Measurements from ENCODE around the gene PIP5K1A. TPM values are rescaled to one million over a fixed set of nuclear protein-coding genes. Genes with fewer than 3 reads are reported as not detected.

PIP5K1A gene
- total RNA-seq, 2 experiments from 2014 or later: 78.6 to 84.3 TPM

DNA sequence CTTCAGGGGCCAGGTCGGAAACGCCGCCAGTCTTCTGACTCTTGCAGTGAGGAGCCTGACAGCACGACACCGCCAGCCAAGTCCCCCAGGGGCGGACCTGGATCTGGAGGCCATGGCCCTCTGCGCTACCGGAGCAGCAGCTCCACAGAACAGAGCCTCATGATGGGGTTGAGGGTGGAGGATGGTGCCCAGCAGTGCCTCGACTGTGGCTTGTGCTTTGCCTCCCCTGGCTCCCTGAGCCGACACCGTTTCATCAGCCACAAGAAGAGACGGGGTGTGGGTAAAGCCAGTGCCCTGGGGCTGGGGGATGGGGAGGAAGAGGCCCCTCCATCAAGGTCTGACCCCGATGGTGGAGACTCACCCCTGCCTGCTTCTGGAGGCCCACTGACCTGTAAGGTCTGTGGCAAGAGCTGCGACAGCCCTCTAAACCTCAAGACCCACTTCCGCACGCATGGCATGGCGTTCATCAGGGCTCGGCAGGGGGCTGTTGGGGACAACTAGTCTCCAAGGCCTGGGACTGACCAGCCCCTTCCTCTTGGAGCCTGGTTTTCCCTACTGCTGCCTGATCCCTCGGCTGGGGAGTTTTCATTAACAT, 92.5 kb downstream of the PIP5K1A start:
- Mint-ChIP-seq H3K4me1 (ENCODE audit: low read depth) (peaks cover 3% of the 10 kb centered on the region), H3K4me3 (no peak overlapping the region), H3K36me3 (peaks cover 41% of the 10 kb centered on the region), H3K9me3 (no peaks in the 10 kb centered on the region), H3K27me3 (no peaks in the 10 kb centered on the region), H3K27ac (no peak overlapping the region)
- intact Hi-C loops (cut with micrococcal nuclease): no loop called here
- ChIA-PET POLR2A (no interaction called here), CTCF (no interaction called here)
- no peak for DNase-seq

DNA sequence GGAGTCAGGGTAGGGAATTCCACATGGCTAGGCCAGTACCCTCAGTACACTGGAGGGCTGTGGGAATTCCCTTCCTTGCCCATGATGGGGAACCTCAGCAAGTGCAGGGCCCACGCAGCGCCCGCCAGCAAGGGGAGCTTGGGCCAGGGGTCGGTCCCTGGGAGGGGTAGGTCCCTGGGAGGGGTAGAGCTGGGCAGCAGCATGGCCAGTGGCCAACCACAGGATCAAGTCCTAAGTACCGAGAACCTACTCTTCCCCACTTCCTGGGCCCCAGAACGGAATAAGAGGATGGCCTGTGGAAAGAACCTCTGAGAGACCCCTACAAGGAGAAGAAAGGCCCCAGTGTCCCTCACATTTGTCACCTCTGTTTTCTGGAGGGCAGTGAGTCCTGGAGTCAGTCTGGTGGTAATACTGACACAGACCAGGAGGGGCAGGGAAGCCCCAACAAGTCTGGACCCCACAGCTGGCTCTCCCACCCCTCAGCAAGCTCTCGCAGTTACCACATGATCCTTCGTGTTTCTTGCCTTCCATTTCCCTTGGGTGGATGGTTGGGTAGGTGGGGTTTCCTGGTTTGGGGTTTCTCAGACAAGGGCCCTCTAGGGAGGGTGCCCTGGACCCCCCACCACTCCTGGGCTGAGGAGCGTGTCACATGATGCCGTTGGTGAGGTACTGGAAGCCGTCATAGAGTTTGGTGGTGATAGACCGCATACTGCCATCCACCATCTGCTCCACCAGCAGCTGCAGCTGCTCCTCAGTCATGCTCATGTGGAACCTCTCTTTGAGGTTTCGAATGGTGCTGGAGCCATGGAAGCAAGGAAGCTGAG, 94.1 kb downstream of the PIP5K1A start:
- no peaks in the 10 kb centered on the region for H3K9me3 Mint-ChIP-seq
- POLR2A ChIA-PET: interaction anchor here (1.9 to 2.4 kb wide), 2 partner anchors 9 to 11 kb away, joined by 6 to 8 read pairs; partner anchors contain the start of gene ZNF687
- H3K27me3 Mint-ChIP-seq: no peaks in the 10 kb centered on the region
- no peak for DNase-seq
- H3K36me3 Mint-ChIP-seq: peaks cover 33% of the 10 kb centered on the region
- CTCF ChIA-PET: interaction anchor here (0.8 to 4.8 kb wide), 3 partner anchors 9 to 47 kb away, joined by 3 to 38 read pairs (median 8); no protein-coding TSS in a partner anchor
- H3K4me3 Mint-ChIP-seq: no peak overlapping the region
- no peak overlapping the region for H3K27ac Mint-ChIP-seq
- intact Hi-C loops (cut with micrococcal nuclease): no loop called here
- peaks cover 3% of the 10 kb centered on the region for H3K4me1 Mint-ChIP-seq (ENCODE audit: low read depth)

DNA sequence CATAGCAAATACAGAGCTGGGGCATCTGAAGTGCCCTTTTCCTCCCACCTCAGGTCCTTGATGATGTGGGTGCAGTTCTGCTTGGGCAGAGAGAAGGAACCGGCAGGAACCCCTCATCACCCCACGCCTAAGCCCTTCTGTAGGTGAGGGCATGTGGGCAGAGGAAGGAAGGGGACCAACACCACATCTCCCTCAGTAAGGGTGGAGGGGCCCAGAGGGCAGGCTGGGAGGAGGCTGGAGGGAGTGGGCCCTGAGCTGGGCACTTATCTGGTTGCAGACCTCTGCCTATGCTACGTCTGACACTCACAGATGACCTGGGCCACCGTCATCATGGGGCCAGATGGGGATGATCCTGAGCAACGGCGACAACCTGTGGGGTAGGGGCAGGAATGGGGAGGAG, 94.7 kb downstream of the PIP5K1A start:
- Mint-ChIP-seq H3K27me3 (no peaks in the 10 kb centered on the region), H3K4me3 (no peak overlapping the region), H3K9me3 (no peaks in the 10 kb centered on the region), H3K4me1 (ENCODE audit: low read depth) (peaks cover 3% of the 10 kb centered on the region), H3K27ac (no peak overlapping the region), H3K36me3 (peaks cover 35% of the 10 kb centered on the region)
- ChIA-PET CTCF (interaction anchor here (1.5 to 4.8 kb wide), 2 partner anchors 8 to 47 kb away, joined by 8 to 38 read pairs; no protein-coding TSS in a partner anchor), POLR2A (interaction anchor here (0.9 to 2.4 kb wide), 3 partner anchors 10 to 19 kb away, joined by 4 to 8 read pairs (median 6); partner anchors contain the start of gene ZNF687)
- no peak for DNase-seq
- intact Hi-C loops (cut with micrococcal nuclease): no loop called here

DNA sequence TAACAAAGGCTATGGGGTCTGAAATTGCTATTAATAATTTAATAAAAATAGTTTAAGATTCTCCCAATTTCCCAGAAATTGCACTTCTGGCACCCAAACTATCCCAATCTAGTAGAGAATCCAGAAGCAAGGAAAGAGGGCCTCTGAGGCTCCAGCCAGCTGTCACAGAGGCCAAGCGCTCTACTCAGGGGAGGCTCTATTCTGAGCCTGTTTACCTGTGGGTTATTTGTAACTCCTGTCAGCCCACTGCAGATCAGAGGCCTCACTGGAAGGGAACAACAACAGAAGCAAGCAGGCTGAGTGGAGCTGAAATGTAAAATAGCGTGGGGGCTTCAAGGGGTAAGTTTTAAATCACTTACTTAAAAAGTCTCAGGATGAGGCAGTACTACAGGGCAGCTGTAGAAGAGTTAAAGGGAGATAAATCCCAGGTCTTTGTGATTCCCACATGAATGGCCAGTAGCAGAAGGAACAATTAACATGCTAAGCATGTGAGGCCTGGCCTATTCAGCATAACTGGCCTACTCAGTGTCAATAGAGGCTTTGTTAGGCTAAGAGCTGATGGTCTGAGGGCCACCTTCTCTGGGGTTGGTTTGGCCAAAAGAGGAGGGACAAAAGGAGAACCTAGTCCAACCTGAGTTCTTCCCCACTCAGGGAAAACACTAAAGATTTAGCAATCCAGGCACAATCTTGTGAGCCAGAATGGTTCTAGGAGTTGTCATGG, 96.5 kb downstream of the PIP5K1A start:
- ChIA-PET CTCF (interaction anchor here (0.9 to 4.8 kb wide), 3 partner anchors 12 to 45 kb away, joined by 3 to 38 read pairs (median 4); no protein-coding TSS in a partner anchor), POLR2A (no interaction called here)
- Mint-ChIP-seq H3K4me1 (ENCODE audit: low read depth) (no peaks in the 10 kb centered on the region), H3K4me3 (no peak overlapping the region), H3K27ac (no peak overlapping the region), H3K9me3 (no peaks in the 10 kb centered on the region), H3K36me3 (peaks cover 36% of the 10 kb centered on the region), H3K27me3 (no peaks in the 10 kb centered on the region)
- DNase-seq: no peak
- intact Hi-C loops (cut with micrococcal nuclease): no loop called here

Other genes with a start within 250 kb of the PIP5K1A start
- gene CERS2, start 223.7 kb upstream of the PIP5K1A start, total RNA-seq: 100 to 1,000 TPM; 153 to 160 TPM
- gene ANXA9, start 216.3 kb upstream of the PIP5K1A start, total RNA-seq: under 1 TPM in 1 of 2 experiments, not detected in 1; 0.19 TPM
- gene MINDY1, start 191.7 kb upstream of the PIP5K1A start, total RNA-seq: 10 to 100 TPM; 16.4 to 18.3 TPM
- gene PRUNE1, start 190.1 kb upstream of the PIP5K1A start, total RNA-seq: 10 to 100 TPM; 12.5 to 17.5 TPM
- gene BNIPL, start 162.0 kb upstream of the PIP5K1A start, total RNA-seq: 1 to 10 TPM in 1 of 2 experiments, under 1 TPM in 1; 0.64 to 1.3 TPM
- gene C1orf56, start 150.8 kb upstream of the PIP5K1A start, total RNA-seq: 1 to 10 TPM; 1.5 to 1.8 TPM
- 100 to 1,000 TPM; 135 to 136 TPM for gene CDC42SE1, start 138.9 kb upstream of the PIP5K1A start, total RNA-seq
- 1 to 10 TPM; 1.9 to 2.4 TPM for gene MLLT11, start 138.2 kb upstream of the PIP5K1A start, total RNA-seq
- gene GABPB2, start 127.8 kb upstream of the PIP5K1A start, total RNA-seq: 10 to 100 TPM; 13.6 to 14.9 TPM
- 1 to 10 TPM; 1.9 to 2.5 TPM for gene SEMA6C, start 51.9 kb upstream of the PIP5K1A start, total RNA-seq
- gene TNFAIP8L2, start 41.9 kb upstream of the PIP5K1A start, total RNA-seq: 10 to 100 TPM; 24.2 to 26.7 TPM
- 1 to 10 TPM; 1.8 to 2.6 TPM for gene LYSMD1, start 32.6 kb upstream of the PIP5K1A start, total RNA-seq
- 10 to 100 TPM; 67.5 to 67.8 TPM for gene SCNM1, start 32.4 kb upstream of the PIP5K1A start, total RNA-seq
- 1 to 10 TPM; 1.7 to 2.7 TPM for gene TMOD4, start 22.6 kb upstream of the PIP5K1A start, total RNA-seq
- gene VPS72, start 8.4 kb upstream of the PIP5K1A start, total RNA-seq: 10 to 100 TPM; 77.6 to 80.4 TPM
- 100 to 1,000 TPM; 212 to 227 TPM for gene PSMD4, start 56.2 kb downstream of the PIP5K1A start, total RNA-seq
- gene ZNF687, start 83.7 kb downstream of the PIP5K1A start, total RNA-seq: 10 to 100 TPM; 27.1 to 27.2 TPM
- gene PI4KB, start 128.9 kb downstream of the PIP5K1A start, total RNA-seq: 10 to 100 TPM; 54.7 to 62.9 TPM
- gene RFX5, start 148.7 kb downstream of the PIP5K1A start, total RNA-seq: 10 to 100 TPM; 64.7 to 68.7 TPM
- not detected for gene SELENBP1, start 174.2 kb downstream of the PIP5K1A start, total RNA-seq
- 100 to 1,000 TPM; 352 to 355 TPM for gene PSMB4, start 201.0 kb downstream of the PIP5K1A start, total RNA-seq

Measured in activated CD4-positive, alpha-beta memory T cell treated with anti-CD3 and anti-CD28 coated beads for 36 hours (primary cell).